Astrocyte of the spinal cord (primary cell): Measurements from ENCODE around the gene FCN1.

Experiments used
- DNase-seq: peaks from one replicate; pipeline ENCODE4 v3.0.0; 2011; ENCODE audit warnings: low read depth, low spot score
- H3K4me3 ChIP-seq: 2 replicates; pipeline ENCODE4 v1.5.1; 2011; ENCODE audit warnings: low read depth, mild to moderate bottlenecking, low read length, moderate library complexity
- CTCF ChIP-seq: IDR thresholded peaks from 2 replicates; pipeline ENCODE4 v1.5.1; 2012; ENCODE audit warnings: low read depth, mild to moderate bottlenecking, low read length, inconsistent platforms
- in situ Hi-C: cut with HindIII; loops from 2 replicates; pipeline ENCODE4 v1.10.0; 2017; ENCODE audit warnings: low sequenced_read_pairs

FCN1 gene

GRCh38 chr9:134923466-134923865, 5.8 kb upstream of the FCN1 start:
- TF ChIP-seq CTCF: no peak
- no peak for DNase-seq
- in situ Hi-C loops: no loop called here
- no peak overlapping the region for H3K4me3 ChIP-seq

GRCh38 chr9:134922932-134923240, 5.2 kb upstream of the FCN1 start:
- in situ Hi-C loops: no loop called here

GRCh38 chr9:134922066-134922931, 4.6 kb upstream of the FCN1 start:
- no peak for TF ChIP-seq CTCF
- in situ Hi-C loops: no loop called here
- no peak overlapping the region for H3K4me3 ChIP-seq
- DNase-seq: peak; percentile 1

More at GRCh38 chr9:134922932-134923240, 5.2 kb upstream of the FCN1 start:
- no peak for TF ChIP-seq CTCF
- DNase-seq: no peak
- H3K4me3 ChIP-seq: no peak overlapping the region

GRCh38 chr9:134919303-134919702, 1.6 kb upstream of the FCN1 start:
- DNase-seq: no peak
- in situ Hi-C loops: no loop called here
- H3K4me3 ChIP-seq: no peak overlapping the region
- TF ChIP-seq CTCF: no peak

- in situ Hi-C loops: no loop called here
- H3K4me3 ChIP-seq: no peak overlapping the region
- TF ChIP-seq CTCF: no peak
- no peak for DNase-seq
These were observed 934 bp upstream of the FCN1 start for GRCh38 chr9:134918646-134919045.

GRCh38 chr9:134916161-134916665, 1.5 kb downstream of the FCN1 start:
- no peak overlapping the region for H3K4me3 ChIP-seq
- no peak for TF ChIP-seq CTCF
- in situ Hi-C loops: no loop called here

More at GRCh38 chr9:134916161-134916665, 1.5 kb downstream of the FCN1 start:
- no peak for DNase-seq
